DOHH2 (cell line): Measurements from ENCODE around the gene GNPTG.
A peak's percentile ranks its signal among the peaks of the same experiment; 100 is the strongest.

Experiments
- H3F3A ChIP-seq: fragments of 200-600 bp; sonication (generic), shearing (Covaris generic); 2 replicates; pipeline ENCODE4 v1.6.0; 2016; ENCODE audit warnings: antibody characterized with exemption, mild to moderate bottlenecking; ENCODE audit not compliant: control insufficient read depth, insufficient read depth
- H3K27ac ChIP-seq: fragments of 200-600 bp; sonication (generic); 2 replicates; pipeline ENCODE4 v1.5.1; 2014; ENCODE audit warnings: low read depth, mild to moderate bottlenecking, low read length, moderate library complexity
- H3K27me3 ChIP-seq: fragments of 200-600 bp; sonication (generic); 2 replicates; pipeline ENCODE4 v1.6.1; 2014; ENCODE audit warnings: mild to moderate bottlenecking, low read length, mixed read lengths; ENCODE audit not compliant: control insufficient read depth
- H3K36me3 ChIP-seq: fragments of 200-600 bp; sonication (generic); 2 replicates; pipeline ENCODE4 v1.6.1; 2014; ENCODE audit warnings: mild to moderate bottlenecking, low read length, moderate library complexity, mixed read lengths; ENCODE audit not compliant: control insufficient read depth
- H3K4me1 ChIP-seq: fragments of 200-600 bp; sonication (generic); 2 replicates; pipeline ENCODE4 v1.6.1; 2014; ENCODE audit warnings: mild to moderate bottlenecking, low read length, mixed read lengths; ENCODE audit not compliant: control insufficient read depth
- H3K4me2 ChIP-seq: fragments of 200-600 bp; sonication (generic); 2 replicates; pipeline ENCODE4 v1.6.0; 2014; ENCODE audit warnings: mild to moderate bottlenecking, low read length, moderate library complexity
- H3K4me3 ChIP-seq: fragments of 200-600 bp; sonication (generic); 2 replicates; pipeline ENCODE4 v1.5.1; 2014; ENCODE audit warnings: mild to moderate bottlenecking, low read length, mixed read lengths
- H3K79me2 ChIP-seq: fragments of 200-600 bp; sonication (generic); 2 replicates; pipeline ENCODE4 v1.6.1; 2014; ENCODE audit warnings: mild to moderate bottlenecking, low read length, mixed read lengths; ENCODE audit not compliant: control insufficient read depth
- H3K9me2 ChIP-seq: fragments of 200-600 bp; sonication (generic); replicated peaks from 2 replicates; pipeline ENCODE4 v1.6.1; 2014; ENCODE audit warnings: mild to moderate bottlenecking, low read length, mixed read lengths; ENCODE audit not compliant: control insufficient read depth
- H3K9me3 ChIP-seq: fragments of 200-600 bp; sonication (generic); 2 replicates; pipeline ENCODE4 v1.6.1; 2014; ENCODE audit warnings: antibody characterized with exemption, low read length, mixed read lengths; ENCODE audit not compliant: control insufficient read depth, insufficient read depth
- H4K20me1 ChIP-seq: fragments of 200-600 bp; sonication (generic); 2 replicates; pipeline ENCODE4 v1.6.0; 2014; ENCODE audit warnings: low read depth, mild to moderate bottlenecking, antibody characterized with exemption, low read length, moderate library complexity; ENCODE audit not compliant: control insufficient read depth, insufficient read depth
- CTCF ChIP-seq: fragments of 200-600 bp; sonication (generic); IDR thresholded peaks from one replicate; pipeline ENCODE4 v1.5.1; 2014; ENCODE audit warnings: antibody characterized with exemption, mild to moderate bottlenecking, low read depth, low read length; ENCODE audit not compliant: poor library complexity, severe bottlenecking
- EZH2phosphoT487 ChIP-seq: fragments of 200-600 bp; sonication (generic); IDR thresholded peaks from 2 replicates; pipeline ENCODE4 v1.6.1; 2017; ENCODE audit warnings: borderline replicate concordance, mild to moderate bottlenecking, antibody characterized with exemption, low read length, moderate library complexity, mixed read lengths

GNPTG gene

GRCh38 chr16:1343428-1344242 is 8.1 kb upstream of the GNPTG start:
- H3K4me1 ChIP-seq = peaks cover 23% of the 10 kb centered on the region

DNA sequence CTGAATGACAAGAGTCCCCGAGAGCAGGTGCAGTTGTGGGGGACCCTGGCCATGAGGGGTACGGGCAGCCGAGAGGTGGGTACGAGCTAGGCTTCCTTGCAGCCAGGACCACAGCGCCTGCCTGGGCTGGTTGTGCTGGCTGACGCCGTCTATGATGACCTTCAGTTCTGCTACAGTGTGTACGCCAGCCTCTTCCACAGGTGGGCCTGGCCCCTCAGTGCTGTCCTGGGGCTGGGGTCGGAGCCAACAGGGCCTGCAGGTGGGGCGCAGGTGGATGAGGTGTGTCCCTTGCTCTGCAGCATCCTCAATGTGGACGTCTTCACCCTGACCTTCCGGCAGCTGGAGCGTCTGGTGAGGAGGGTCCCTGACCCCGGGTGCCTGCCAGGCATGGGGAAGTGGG is 7.2 kb upstream of the GNPTG start:
- H3K27ac ChIP-seq = no peak overlapping the region
- no peaks in the 10 kb centered on the region for H3K79me2 ChIP-seq
- peaks cover 10% of the 10 kb centered on the region; the same call in 1 of the 2 replicates for H3K36me3 ChIP-seq
- H3K4me2 ChIP-seq = no peak overlapping the region
- H4K20me1 ChIP-seq = peaks cover 4% of the 10 kb centered on the region; the same call in 1 of the 2 replicates
- peaks cover 6% of the 10 kb centered on the region; the same call in 1 of the 2 replicates for H3K9me3 ChIP-seq
- H3K4me1 ChIP-seq = peaks cover 23% of the 10 kb centered on the region
- TF ChIP-seq EZH2phosphoT487 (no peak), CTCF (no peak)
- H3K9me2 ChIP-seq = no peaks in the 10 kb centered on the region
- H3K27me3 ChIP-seq = no peaks in the 10 kb centered on the region
- no peak overlapping the region for H3K4me3 ChIP-seq
- H3F3A ChIP-seq = no peaks in the 10 kb centered on the region

More at GRCh38 chr16:1343428-1344242, 8.1 kb upstream of the GNPTG start:
- Histone ChIP-seq H3K9me2 (no peaks in the 10 kb centered on the region), H3K9me3 (peaks cover 6% of the 10 kb centered on the region; the same call in 1 of the 2 replicates), H3F3A (no peaks in the 10 kb centered on the region), H3K27me3 (no peaks in the 10 kb centered on the region), H3K36me3 (peaks cover 2% of the 10 kb centered on the region; the same call in 1 of the 2 replicates), H3K4me3 (peak overlapping the region; percentile 56), H3K79me2 (no peaks in the 10 kb centered on the region), H4K20me1 (peaks cover 4% of the 10 kb centered on the region; the same call in 1 of the 2 replicates), H3K27ac (no peak overlapping the region), H3K4me2 (peak overlapping the region; percentile 79)
- TF ChIP-seq EZH2phosphoT487 (no peak), CTCF (no peak)

GRCh38 chr16:1345087-1345486 is 6.6 kb upstream of the GNPTG start:
- H3K4me1 ChIP-seq = peaks cover 23% of the 10 kb centered on the region
- peaks cover 4% of the 10 kb centered on the region; the same call in 1 of the 2 replicates for H4K20me1 ChIP-seq
- no peak overlapping the region for H3K27ac ChIP-seq
- peaks cover 13% of the 10 kb centered on the region; the same call in 1 of the 2 replicates for H3K36me3 ChIP-seq
- H3F3A ChIP-seq = no peaks in the 10 kb centered on the region
- H3K4me2 ChIP-seq = no peak overlapping the region
- H3K79me2 ChIP-seq = no peaks in the 10 kb centered on the region
- no peaks in the 10 kb centered on the region for H3K27me3 ChIP-seq
- H3K4me3 ChIP-seq = no peak overlapping the region
- peaks cover 2% of the 10 kb centered on the region; the same call in 1 of the 2 replicates for H3K9me3 ChIP-seq
- TF ChIP-seq EZH2phosphoT487 (no peak), CTCF (no peak)
- no peaks in the 10 kb centered on the region for H3K9me2 ChIP-seq
